ENCODE results near the gene ABCB8.

GRCh38 chr7:151087245-151088018 lies 59.2 kb downstream of the ABCB8 start:
- TF ChIP-seq CTCF (IDR thresholded peaks at IDR 0.05; ENCODE audit: low read depth, low read length, missing input control) (peak; percentile 16), TAF1 (conservative IDR thresholded peaks at IDR 0.05) (no peak)

Data from liver (tissue), 3 donors.